Esophagus squamous epithelium (tissue), 4 donors: Measurements from ENCODE around the gene ZHX3.

Experiments used
- POLR2A ChIP-seq, 4 donors: fragments of 450-650 bp; IDR thresholded peaks; one replicate each; pipeline ENCODE4 v1.6.1; 2017; ENCODE audit warnings: antibody characterized with exemption in 4 of 4, mild to moderate bottlenecking in 4 of 4, moderate library complexity in 3 of 4
- TF ChIP-seq, protein P1 (sequence below), 6 experiments: fragments of 450-650 bp in 4 of 6; fragments of 200-600 bp in 2 of 6; sonication (generic) in 2 of 6; IDR thresholded peaks; one replicate each; pipeline ENCODE4 v1.5.1; 2016 to 2019; ENCODE audit warnings: antibody characterized with exemption in 6 of 6, mild to moderate bottlenecking in 4 of 6, moderate library complexity in 4 of 6

- no peak for TF ChIP-seq POLR2A (IDR thresholded peaks at IDR 0.05)
- TF ChIP-seq, protein P1, sequence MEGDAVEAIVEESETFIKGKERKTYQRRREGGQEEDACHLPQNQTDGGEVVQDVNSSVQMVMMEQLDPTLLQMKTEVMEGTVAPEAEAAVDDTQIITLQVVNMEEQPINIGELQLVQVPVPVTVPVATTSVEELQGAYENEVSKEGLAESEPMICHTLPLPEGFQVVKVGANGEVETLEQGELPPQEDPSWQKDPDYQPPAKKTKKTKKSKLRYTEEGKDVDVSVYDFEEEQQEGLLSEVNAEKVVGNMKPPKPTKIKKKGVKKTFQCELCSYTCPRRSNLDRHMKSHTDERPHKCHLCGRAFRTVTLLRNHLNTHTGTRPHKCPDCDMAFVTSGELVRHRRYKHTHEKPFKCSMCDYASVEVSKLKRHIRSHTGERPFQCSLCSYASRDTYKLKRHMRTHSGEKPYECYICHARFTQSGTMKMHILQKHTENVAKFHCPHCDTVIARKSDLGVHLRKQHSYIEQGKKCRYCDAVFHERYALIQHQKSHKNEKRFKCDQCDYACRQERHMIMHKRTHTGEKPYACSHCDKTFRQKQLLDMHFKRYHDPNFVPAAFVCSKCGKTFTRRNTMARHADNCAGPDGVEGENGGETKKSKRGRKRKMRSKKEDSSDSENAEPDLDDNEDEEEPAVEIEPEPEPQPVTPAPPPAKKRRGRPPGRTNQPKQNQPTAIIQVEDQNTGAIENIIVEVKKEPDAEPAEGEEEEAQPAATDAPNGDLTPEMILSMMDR (IDR thresholded peaks at IDR 0.05), result no peak
These were observed 145.0 kb downstream of the ZHX3 start for GRCh38 chr20:41172296-41173140.
